GM18907 (cell line): ENCODE measurements around the gene MTX2.
"Not testable (repeated sequence)": the region's sequence is repeated elsewhere in the genome, so short reads cannot be mapped to it uniquely, and the experiment has no call there.

ENCODE experiments used
- ATAC-seq: cut with Tn5 transposase; IDR thresholded peaks from one replicate; pipeline ENCODE4 v1.9.1; 2021; ENCODE audit warnings: mild to moderate bottlenecking, moderate library complexity; ENCODE audit not compliant: unreplicated experiment

Gene MTX2

DNA sequence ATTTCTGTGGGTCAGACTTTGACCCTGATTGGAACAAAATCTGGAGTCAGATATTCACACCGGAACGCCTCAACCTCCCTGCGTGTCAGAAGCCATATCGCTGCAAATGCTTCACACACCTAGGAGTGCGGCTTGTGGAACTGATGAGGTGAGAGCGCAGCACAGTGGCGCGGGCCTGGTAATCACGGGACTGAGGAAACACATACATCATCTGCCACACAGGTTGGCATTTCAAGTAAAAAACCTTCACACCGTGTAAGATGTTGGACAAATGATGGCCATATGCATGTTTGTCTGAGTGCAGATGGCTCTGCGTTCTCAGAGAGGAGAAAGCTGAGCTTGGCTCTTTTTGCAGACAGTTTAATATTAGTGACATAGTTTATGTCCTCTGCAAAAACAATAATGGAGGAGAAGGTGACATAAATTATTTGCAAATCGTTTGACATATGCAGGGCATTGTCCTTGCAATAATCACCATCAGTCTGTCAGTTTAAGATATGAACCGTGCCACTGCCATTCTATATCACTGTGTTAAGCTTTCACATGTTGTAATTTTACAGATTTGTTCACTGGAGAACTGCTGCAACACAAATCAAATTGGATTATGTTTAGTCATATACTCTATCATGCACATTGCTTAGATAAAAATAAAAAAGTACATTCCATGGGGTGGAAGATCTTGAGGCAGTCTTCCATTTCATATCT is 101.4 kb downstream of the MTX2 start:
- no peak for ATAC-seq

DNA sequence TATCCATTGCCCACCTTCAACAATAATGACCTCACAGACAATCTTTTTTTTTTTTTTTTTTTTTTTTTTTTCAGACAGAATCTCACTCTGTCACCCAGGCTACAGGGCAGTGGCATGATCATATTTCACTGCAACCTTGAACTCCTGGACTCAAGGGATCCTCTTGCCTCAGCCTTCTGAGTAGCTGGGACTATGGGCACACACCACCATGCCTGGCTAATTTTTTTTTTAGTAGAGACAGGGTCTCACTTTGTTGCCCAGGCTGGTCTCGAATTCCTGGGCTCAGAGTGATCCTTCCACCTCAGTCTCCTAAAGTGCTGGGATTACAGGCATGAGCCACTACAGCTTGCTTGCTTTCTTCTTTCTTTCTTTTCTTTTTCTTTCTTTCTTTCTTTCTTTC is 103.9 kb downstream of the MTX2 start:
- not testable (repeated sequence) for ATAC-seq

DNA sequence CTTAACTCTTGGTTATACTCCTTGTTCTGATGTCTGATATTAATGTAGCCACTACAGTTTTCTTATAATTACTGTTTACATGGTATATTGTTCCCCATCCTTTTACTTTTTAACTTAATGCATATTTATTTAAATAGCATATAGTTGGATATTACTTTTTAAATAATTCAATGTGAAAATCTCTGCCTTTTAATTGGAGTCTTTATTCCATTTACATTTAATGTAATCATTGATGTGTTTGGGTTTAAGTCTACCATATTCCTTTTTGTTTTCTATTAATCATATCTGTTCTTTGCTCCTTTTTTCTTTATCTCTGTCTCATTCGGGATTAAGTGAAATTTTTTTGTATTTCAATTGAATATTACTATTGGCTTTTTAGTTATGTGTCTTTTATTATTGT is 109.1 kb downstream of the MTX2 start:
- no peak for ATAC-seq

DNA sequence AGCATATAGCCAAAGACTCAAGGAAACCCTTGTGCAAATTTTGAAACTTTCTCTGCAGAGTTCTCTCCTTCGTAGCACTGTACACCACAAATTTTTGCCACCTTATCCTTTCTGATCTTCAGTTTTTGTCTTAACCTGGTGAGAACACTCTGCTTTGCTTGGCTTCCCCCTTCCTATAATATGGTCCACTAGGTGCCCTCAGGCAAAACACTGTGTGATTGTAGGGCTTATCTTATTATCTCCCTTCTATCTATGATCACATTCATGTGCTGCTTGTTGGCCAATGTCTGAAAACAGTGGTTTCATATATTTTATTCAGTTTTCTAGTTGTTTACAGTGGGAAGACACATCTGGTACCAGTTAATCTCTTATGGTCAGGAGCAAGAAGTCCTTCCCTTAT is 111.1 kb downstream of the MTX2 start:
- no peak for ATAC-seq

DNA sequence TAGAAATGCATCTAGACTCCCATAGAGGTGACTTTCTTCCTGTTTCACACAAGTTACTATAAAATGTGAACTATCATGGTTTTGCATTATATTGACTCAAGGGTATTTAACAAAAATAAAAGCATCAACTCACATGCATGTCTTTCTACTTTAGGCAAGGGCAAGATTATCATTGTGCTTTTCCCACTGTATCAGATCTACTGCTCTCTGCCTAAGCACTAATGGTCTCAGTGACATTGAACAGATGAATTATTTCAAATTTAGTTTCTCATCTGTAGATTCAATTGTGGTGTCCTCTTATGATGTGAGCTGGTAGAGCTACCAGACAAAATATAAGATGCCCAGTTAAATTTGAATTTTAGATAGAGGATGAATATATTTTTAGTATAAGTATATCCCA is 113.9 kb downstream of the MTX2 start:
- no peak for ATAC-seq

DNA sequence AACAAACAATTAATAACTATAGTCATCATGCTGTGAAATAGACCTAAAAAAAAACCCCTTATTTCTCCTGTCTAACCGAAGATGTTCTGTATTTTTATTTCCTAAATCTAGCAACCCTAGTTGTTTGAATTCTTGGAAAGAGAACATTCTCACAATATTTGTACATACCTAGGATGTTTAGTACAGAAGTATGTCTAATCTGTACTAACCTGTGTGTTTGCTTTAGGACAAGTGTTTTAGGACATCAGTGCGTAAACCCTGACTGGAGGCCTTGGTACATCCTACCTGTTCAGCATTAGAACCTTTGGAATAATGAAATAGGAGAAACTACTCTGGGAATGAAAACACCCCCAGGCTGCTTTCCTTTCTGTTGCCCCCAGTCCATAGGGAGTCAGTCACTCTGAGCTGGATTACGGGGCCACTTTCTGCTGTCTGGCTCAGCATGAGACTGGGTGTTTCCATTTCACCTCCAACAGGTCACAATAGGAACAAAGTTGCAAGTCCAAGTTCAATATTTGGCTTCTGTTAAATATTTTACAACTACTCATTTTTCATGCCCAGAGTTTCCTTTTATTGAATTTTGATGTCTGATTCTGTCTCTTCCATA is 114.7 kb downstream of the MTX2 start:
- ATAC-seq, result no peak

DNA sequence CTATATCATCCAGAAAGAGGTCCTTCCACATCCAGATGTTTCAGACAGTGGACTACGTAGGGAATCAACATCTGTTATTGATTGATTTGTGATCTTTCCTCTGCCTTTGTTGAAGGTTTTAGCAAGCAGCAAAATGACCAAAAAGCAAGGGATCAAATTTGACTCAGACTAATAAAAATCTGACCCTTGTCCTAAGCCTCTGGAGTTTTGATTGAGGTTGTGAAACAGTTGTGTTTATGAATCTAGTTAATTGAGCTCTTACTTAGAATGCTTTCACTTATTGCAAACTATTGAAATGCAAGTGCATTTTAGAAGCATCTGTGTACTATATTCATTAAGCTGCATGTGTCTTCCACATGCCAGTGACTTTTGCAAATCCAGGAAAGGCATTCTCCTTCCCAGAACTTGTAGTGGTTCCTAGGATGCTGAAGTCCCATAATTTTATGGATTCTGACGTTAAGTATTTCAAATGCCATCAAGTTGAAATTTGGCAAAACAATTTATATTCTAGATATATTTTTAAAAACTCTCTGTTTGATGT is 116.0 kb downstream of the MTX2 start:
- no peak for ATAC-seq

DNA sequence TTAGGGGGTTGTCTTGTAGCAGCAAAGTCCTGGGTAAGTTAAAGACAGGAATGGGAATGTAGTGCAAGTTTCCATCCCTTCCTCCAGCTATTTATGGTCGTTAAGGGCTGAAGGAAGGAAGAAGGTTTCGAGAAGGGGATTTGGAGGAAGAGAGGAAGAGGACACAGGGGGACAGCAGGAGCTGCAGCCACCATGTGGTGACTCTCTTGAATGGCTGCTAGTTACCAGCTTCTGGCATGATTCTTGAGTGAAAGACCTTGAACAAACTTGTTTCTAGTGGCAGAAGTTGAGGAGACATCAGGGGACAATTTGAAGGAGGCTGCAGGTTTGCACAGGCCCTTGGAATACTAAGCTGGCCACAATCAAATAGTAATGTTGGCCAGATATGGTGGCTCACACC is 116.6 kb downstream of the MTX2 start:
- no peak for ATAC-seq
